K562 (cell line): Measurements from ENCODE around the gene DUS1L. TPM values are rescaled to one million over a fixed set of nuclear protein-coding genes. Genes with fewer than 3 reads are reported as not detected.
A peak's percentile ranks its signal among the peaks of the same experiment; 100 is the strongest.

ENCODE experiments used
- CHD4 ChIP-seq: fragments of 200-600 bp; sonication (generic); IDR thresholded peaks from 3 replicates; pipeline ENCODE4 v1.6.1; 2012; ENCODE audit warnings: low read depth, mild to moderate bottlenecking, mixed read lengths, low read length, inconsistent platforms; ENCODE audit not compliant: insufficient read depth, insufficient replicate concordance, poor library complexity, severe bottlenecking
- ESRRA ChIP-seq: fragments of 450-650 bp; IDR thresholded peaks from 2 replicates; pipeline ENCODE4 v1.6.1; 2014; ENCODE audit warnings: low read depth, mild to moderate bottlenecking, moderate library complexity, borderline replicate concordance
- HMGN3 ChIP-seq: IDR thresholded peaks from 2 replicates; pipeline ENCODE4 v1.6.1; 2011; ENCODE audit warnings: borderline replicate concordance, low read depth, mild to moderate bottlenecking, mixed read lengths, low read length; ENCODE audit not compliant: insufficient read length; ENCODE audit errors: extremely low read depth
- POLR2G ChIP-seq: fragments of 200-400 bp; formaldehyde crosslinking; IDR thresholded peaks from 2 replicates; pipeline ENCODE4 v1.6.1; 2017; ENCODE audit warnings: low read depth, mild to moderate bottlenecking, antibody characterized with exemption, low read length, moderate library complexity
- TAF15 ChIP-seq: fragments of 200-400 bp; formaldehyde crosslinking; IDR thresholded peaks from 2 replicates; pipeline ENCODE4 v1.6.1; 2017; ENCODE audit warnings: mild to moderate bottlenecking, low read depth, low read length, moderate library complexity
- ZNF79 ChIP-seq: fragments of 250-450 bp; sonication (Bioruptor Pico); IDR thresholded peaks from 2 replicates; pipeline ENCODE4 v1.4.0; 2020; ENCODE audit warnings: low read depth, mild to moderate bottlenecking, moderate library complexity
- polyA plus RNA-seq, 8 experiments: library from polyadenylated mRNA; depleted of rRNA in 4 of 8; stranded (reverse) in 5 of 8; unstranded in 3 of 8; fragments of >200 nt; fragmentation: Nextera tagmentation in 2 of 8; fragmentation: Illumina TruSeq in 1 of 8; extraction: Ambion mirVana in 2 of 8; extraction: Trizol in 1 of 8; gene quantifications; 2 replicates each; pipeline versions ENCODE4 v1.2.1 to v1.2.3, GENCODE V29; 2011 to 2014; ENCODE audit warnings: inconsistent platforms in 1 of 8, missing spikeins in 1 of 8
- total RNA-seq, 7 experiments: library from RNA; depleted of rRNA in 6 of 7; stranded (reverse); fragments of >200 nt in 6 of 7; fragmentation: Illumina TruSeq in 2 of 7; extraction: Trizol in 2 of 7; gene quantifications; 2 replicates each; pipeline versions ENCODE4 v1.2.1 to v1.2.3, GENCODE V29; 2011 to 2021; ENCODE audit warnings: low replicate concordance in 1 of 7
- TF ChIP-seq, protein P1 (sequence below): fragments of 450-650 bp; IDR thresholded peaks from 2 replicates; pipeline ENCODE4 v1.6.1; 2018; ENCODE audit not compliant: partially characterized antibody
- TF ChIP-seq, protein P2 (sequence below), 2 experiments: fragments of 450-650 bp; conservative IDR thresholded peaks; 2 replicates each; pipeline ENCODE4 v1.6.1; 2017; ENCODE audit warnings: mild to moderate bottlenecking in 2 of 2, moderate library complexity in 2 of 2
- TF ChIP-seq, protein P3 (sequence below): sonication (generic); formaldehyde crosslinking; IDR thresholded peaks from 2 replicates; pipeline ENCODE4 v1.8.0; 2022; ENCODE audit warnings: mild to moderate bottlenecking, low read depth, missing genetic modification reagents
- TF ChIP-seq, protein P4 (sequence below), 3 experiments: fragments of 200-800 bp in 1 of 3; fragments of 250-450 bp in 1 of 3; fragments of 450-650 bp in 1 of 3; sonication (Bioruptor Pico) in 1 of 3; sonication (Bioruptor generic) in 1 of 3; formaldehyde crosslinking in 1 of 3; IDR thresholded peaks; 2 replicates each; pipeline versions ENCODE4 v1.6.1 to v1.8.0; 2016 to 2022; ENCODE audit warnings: mild to moderate bottlenecking in 2 of 3, missing genetic modification characterization in 2 of 3, missing compliant biosample characterization in 1 of 3, moderate library complexity in 1 of 3
- TF ChIP-seq, protein P5 (sequence below): fragments of 450-650 bp; IDR thresholded peaks from 2 replicates; pipeline ENCODE4 v1.6.1; 2016; ENCODE audit warnings: borderline replicate concordance

DUS1L gene
- total and polyA plus RNA-seq, 9 of the 15 experiments (the other 6 are each of a cell fraction or from before 2014, with no cell fraction given) = 7.8 to 210 (median 83.9) TPM

DNA sequence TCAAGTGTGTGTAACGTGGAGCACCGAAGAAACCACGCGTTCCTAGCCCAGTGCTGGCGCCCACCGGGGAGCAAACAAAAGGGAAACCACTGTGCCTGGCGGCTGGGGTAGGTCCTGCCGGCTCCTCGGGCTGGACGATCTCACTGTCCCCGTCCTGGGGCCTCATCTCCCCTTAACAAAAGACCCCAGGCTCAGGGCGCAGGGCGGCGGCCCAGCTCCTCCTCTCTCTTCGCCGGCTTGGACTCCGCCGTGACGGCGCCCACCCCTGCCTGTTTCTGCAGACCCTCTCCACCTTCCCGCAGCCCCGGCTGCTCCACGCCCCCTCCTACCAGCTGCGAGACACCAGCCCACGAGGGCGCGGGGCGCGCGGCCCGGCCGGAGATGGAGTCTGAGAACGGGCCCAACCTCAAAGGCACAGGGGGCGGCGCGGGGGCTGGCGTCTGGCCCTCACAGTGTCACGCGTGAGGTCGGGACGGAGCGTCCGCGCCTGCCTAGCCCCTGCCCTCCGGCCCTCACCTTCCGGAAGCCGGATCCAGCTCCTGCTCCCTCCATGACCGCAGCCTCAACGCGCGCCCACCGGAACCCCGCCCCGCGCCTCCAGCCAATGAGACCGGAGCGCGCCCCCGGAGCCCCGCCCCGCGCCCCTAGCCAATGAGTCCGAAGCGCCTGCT lies 43.2 kb downstream of the DUS1L start, which contains the start of gene CENPX (continued):
- TF ChIP-seq HMGN3 (peak; percentile 8), ZNF79 (CRISPR knock-in tag) (no peak), POLR2G (peak; percentile 89), CHD4 (no peak), ESRRA (peak; percentile 48; the same call in 1 of the 2 replicates), TAF15 (no peak)
- TF ChIP-seq, protein P1, sequence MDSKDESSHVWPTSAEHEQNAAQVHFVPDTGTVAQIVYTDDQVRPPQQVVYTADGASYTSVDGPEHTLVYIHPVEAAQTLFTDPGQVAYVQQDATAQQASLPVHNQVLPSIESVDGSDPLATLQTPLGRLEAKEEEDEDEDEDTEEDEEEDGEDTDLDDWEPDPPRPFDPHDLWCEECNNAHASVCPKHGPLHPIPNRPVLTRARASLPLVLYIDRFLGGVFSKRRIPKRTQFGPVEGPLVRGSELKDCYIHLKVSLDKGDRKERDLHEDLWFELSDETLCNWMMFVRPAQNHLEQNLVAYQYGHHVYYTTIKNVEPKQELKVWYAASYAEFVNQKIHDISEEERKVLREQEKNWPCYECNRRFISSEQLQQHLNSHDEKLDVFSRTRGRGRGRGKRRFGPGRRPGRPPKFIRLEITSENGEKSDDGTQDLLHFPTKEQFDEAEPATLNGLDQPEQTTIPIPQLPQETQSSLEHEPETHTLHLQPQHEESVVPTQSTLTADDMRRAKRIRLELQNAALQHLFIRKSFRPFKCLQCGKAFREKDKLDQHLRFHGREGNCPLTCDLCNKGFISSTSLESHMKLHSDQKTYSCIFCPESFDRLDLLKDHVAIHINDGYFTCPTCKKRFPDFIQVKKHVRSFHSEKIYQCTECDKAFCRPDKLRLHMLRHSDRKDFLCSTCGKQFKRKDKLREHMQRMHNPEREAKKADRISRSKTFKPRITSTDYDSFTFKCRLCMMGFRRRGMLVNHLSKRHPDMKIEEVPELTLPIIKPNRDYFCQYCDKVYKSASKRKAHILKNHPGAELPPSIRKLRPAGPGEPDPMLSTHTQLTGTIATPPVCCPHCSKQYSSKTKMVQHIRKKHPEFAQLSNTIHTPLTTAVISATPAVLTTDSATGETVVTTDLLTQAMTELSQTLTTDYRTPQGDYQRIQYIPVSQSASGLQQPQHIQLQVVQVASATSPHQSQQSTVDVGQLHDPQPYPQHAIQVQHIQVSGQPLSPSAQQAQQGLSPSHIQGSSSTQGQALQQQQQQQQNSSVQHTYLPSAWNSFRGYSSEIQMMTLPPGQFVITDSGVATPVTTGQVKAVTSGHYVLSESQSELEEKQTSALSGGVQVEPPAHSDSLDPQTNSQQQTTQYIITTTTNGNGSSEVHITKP = peak; percentile 80
- TF ChIP-seq, protein P2, sequence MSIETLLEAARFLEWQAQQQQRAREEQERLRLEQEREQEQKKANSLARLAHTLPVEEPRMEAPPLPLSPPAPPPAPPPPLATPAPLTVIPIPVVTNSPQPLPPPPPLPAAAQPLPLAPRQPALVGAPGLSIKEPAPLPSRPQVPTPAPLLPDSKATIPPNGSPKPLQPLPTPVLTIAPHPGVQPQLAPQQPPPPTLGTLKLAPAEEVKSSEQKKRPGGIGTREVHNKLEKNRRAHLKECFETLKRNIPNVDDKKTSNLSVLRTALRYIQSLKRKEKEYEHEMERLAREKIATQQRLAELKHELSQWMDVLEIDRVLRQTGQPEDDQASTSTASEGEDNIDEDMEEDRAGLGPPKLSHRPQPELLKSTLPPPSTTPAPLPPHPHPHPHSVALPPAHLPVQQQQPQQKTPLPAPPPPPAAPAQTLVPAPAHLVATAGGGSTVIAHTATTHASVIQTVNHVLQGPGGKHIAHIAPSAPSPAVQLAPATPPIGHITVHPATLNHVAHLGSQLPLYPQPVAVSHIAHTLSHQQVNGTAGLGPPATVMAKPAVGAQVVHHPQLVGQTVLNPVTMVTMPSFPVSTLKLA (conservative IDR thresholded peaks at IDR 0.05) = peak; percentile 49 to 86; a peak in 2 of 4 replicates
- TF ChIP-seq, protein P3, sequence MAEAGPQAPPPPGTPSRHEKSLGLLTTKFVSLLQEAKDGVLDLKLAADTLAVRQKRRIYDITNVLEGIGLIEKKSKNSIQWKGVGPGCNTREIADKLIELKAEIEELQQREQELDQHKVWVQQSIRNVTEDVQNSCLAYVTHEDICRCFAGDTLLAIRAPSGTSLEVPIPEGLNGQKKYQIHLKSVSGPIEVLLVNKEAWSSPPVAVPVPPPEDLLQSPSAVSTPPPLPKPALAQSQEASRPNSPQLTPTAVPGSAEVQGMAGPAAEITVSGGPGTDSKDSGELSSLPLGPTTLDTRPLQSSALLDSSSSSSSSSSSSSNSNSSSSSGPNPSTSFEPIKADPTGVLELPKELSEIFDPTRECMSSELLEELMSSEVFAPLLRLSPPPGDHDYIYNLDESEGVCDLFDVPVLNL (CRISPR knock-in tag) = no peak
- TF ChIP-seq, protein P4, sequence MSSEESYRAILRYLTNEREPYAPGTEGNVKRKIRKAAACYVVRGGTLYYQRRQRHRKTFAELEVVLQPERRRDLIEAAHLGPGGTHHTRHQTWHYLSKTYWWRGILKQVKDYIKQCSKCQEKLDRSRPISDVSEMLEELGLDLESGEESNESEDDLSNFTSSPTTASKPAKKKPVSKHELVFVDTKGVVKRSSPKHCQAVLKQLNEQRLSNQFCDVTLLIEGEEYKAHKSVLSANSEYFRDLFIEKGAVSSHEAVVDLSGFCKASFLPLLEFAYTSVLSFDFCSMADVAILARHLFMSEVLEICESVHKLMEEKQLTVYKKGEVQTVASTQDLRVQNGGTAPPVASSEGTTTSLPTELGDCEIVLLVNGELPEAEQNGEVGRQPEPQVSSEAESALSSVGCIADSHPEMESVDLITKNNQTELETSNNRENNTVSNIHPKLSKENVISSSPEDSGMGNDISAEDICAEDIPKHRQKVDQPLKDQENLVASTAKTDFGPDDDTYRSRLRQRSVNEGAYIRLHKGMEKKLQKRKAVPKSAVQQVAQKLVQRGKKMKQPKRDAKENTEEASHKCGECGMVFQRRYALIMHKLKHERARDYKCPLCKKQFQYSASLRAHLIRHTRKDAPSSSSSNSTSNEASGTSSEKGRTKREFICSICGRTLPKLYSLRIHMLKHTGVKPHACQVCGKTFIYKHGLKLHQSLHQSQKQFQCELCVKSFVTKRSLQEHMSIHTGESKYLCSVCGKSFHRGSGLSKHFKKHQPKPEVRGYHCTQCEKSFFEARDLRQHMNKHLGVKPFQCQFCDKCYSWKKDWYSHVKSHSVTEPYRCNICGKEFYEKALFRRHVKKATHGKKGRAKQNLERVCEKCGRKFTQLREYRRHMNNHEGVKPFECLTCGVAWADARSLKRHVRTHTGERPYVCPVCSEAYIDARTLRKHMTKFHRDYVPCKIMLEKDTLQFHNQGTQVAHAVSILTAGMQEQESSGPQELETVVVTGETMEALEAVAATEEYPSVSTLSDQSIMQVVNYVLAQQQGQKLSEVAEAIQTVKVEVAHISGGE (CRISPR knock-in tag; IDR thresholded peaks at IDR 0.05) = peak in 1 of 3 experiments; percentile 52; a peak in 1 of 6 replicates
- TF ChIP-seq, protein P5, sequence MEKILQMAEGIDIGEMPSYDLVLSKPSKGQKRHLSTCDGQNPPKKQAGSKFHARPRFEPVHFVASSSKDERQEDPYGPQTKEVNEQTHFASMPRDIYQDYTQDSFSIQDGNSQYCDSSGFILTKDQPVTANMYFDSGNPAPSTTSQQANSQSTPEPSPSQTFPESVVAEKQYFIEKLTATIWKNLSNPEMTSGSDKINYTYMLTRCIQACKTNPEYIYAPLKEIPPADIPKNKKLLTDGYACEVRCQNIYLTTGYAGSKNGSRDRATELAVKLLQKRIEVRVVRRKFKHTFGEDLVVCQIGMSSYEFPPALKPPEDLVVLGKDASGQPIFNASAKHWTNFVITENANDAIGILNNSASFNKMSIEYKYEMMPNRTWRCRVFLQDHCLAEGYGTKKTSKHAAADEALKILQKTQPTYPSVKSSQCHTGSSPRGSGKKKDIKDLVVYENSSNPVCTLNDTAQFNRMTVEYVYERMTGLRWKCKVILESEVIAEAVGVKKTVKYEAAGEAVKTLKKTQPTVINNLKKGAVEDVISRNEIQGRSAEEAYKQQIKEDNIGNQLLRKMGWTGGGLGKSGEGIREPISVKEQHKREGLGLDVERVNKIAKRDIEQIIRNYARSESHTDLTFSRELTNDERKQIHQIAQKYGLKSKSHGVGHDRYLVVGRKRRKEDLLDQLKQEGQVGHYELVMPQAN = peak; percentile 96
